NOMO-1 treated with DMSO at 0.1 percent for 48 hours (cell line): ENCODE data around the gene FOXJ3.
A peak's percentile ranks its signal among the peaks of the same experiment; 100 is the strongest.

ENCODE experiments used
- DNase-seq: peaks from one replicate; lab custom pipeline; 2025; ENCODE audit not compliant: unreplicated experiment; lab: John Stamatoyannopoulos, UW

FOXJ3 gene

DNA sequence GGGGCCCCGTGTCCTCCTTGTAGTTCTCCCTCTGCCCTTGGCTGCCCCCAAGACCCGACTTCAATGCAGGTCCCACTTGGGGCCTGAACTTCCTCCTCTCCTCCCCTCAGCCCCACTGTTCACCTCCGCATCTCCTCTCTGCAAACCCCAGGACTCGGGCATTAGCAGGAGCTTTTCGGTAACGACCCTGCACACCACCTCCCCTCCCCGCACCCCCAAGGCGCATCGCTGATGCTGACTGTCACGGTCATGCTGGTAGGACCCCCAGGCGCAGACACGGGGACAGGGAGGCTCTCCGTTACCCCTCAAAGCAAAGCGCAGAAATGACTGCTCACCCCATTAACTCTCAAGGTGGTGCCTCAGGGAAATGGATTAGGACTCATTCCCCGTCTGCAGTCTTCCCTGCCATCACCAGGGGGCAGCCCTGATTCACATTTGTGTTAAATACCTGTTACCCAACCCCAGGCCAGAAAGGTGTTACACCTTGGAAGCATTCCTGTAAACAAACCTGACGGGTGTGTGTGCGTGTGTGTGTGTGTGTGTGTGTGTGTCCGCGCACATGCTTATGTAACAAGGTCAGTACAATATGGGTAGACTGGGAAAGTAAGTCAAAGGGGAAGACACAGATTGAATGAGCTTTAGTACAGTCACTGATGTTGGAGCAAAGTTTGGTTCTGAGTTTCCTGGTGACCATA is 188.3 kb downstream of the FOXJ3 start:
- peak; percentile 36 for DNase-seq

DNA sequence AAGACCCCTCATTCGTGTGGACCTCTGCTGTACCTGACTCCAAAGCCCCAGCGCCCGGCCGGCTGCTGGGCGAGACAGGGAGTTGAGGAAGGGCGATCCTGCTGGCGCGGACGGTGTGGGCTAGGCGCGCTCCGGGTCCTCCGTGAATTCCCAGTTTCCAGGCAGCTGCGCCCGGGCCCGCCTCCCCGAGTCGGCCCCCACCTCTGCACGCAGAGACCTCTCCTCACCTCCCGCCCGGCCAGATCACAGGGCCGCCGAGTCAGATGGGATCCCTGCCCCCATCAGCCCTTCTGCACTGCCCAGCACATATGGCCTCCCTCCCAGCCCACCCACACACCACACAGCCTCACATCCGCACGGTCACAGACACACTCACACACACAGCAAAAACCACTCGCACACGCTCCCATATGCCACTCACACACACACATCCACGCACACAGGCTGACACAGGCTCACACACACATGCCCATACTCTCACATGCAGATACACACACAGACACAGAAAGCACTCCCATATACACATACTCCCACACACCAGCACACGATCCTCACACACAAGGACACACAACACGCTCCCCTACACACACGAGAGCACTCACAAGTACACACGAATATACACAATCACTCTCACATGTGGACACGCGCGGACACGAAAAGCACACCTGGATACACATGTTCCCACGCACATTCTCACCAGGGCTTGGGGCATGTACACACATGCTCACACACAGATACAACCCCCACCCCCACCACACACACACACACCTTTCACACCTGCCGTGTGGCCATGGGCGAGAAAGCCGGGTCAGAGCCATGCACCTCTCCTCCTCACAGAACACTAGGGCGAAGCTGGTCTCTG is 189.0 kb downstream of the FOXJ3 start:
- no peak for DNase-seq

DNA sequence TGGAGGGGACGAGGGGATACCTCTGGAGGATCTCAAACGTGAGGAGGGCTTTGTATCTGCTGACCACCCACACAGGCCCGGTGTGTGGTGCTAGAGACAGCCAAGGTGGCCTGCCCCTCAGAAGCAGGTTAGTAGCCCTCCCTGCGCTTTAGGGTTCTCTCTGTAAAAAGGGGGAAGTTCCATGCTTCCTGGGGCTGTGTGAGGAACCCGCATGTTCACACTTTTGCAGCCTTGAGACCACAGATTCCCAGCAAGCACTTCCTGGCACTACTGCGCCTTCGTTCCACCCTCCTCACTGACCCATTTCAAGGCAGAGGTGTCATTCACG is 189.7 kb downstream of the FOXJ3 start:
- no peak for DNase-seq

DNA sequence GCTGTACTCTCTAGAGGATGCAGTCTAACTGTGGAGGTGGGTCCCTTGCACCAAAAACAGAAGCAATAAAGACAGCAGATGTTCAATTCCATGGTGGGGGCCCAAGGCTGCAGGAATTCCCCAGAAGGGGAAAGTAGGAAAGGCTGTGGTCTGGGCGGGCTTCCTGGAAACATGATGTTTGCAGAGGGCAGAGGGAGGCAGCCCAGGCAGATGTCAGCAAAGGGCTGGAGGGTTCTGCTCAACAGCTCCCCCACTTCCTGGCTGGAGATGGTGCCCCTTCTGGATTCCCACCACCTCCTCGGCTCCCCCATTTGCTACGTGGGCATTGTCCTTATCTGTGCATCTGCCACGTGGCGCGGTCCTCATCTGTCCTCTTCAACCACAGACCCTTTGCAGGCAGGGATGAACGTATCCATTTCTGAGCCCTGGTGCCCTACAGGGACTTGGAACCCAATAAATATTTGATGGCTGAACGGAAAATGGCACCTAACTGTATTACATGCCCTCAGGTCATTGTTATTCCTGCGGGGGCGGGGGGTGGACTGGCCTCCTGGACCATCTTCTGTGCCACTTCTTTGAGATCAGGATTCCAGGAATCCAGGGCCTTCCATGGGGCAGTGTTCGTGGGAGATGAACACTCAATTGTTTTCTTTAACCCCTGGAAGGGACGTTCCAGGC is 190.2 kb downstream of the FOXJ3 start:
- DNase-seq, result no peak

DNA sequence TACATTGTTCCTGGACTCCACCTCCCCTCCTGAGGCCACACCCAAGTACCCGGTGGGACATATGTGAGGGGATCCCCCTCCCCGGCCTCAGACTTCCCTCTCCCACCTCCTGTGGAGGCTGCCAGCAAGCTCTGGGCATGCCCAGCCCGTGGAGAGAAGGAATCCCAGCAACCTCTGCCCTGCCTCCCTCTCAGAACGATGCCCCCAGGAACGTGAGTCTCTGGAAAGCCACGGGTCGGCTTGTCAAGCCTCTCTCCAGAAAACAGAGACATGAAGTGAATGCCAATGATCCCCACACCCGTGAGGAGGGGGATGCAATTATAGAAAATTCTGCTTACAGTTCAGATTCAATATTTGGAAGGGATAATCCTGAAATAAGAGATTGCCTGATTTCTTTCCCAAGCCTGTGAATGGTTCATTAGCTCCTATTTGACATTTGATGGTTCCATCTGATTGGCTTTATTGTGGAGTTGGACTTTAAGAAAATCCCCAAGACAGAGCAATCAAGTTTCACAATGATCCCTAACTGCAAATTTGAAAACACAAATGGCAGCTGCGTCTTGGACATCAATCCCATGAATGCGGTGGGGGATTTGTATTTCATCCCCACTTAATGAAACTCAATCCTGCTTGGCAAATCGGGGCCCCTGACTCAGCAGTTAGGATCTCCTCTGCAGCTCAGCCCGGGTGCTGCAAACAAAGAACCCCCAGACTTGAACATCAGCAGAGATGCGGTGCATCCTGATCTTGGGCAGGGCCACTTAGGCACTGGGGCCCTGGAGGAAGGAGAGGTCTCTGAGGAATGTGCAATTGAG is 190.9 kb downstream of the FOXJ3 start:
- no peak for DNase-seq

DNA sequence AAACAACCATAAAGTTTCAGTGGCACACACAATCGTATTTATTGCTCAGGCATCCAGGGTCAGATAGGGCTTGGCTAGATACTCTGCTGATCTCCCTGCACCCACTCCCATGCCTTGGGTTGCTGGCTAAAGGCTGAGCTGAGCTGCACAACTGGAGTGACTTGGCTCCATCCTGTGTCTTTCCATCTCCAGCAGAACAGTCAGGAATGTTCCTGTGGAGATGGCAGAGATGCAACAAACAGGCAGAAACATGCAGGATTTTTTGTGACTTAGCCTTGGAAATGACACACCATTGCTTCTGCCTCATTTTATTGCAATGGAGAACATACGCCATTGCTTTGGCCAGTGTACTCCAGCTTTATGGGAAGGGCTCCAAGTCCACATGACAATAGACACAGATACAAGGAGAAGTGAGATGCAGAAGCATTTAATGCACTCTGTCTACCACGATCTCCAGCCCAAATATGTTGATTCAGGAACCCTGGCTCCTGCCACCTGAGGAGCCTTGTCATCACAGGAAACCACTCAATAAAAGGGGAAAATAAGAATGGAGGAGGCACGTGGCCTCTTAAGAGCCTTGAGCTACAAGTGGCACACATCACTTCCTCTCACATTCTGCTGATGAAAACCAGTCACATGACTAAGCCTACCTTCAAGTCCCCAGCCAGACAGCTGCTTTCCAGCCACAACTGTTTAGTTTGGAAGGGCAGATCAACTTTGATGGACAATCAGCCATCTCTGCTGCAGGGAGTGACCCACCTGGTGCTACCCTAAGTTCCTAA is 191.9 kb downstream of the FOXJ3 start:
- peak; percentile 8 for DNase-seq

DNA sequence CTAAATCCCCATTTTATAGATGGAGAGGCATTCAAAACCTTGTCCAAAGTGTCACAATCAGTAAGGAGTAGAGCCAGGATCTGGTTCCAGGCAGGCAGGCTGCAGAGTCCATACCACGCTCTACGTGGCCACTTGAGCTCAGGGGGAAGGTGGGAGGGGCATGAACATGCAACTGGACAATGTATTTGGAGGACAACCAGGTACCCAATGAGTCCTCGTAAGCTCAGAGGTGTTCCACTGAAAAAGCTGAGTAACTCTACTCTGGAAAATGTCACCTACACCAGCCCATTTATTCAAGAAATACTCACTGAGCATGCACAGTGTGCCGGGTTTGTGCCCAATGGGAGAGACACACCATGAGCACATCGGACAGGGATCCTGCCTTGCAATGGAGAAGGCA is 193.1 kb downstream of the FOXJ3 start:
- DNase-seq, result no peak

DNA sequence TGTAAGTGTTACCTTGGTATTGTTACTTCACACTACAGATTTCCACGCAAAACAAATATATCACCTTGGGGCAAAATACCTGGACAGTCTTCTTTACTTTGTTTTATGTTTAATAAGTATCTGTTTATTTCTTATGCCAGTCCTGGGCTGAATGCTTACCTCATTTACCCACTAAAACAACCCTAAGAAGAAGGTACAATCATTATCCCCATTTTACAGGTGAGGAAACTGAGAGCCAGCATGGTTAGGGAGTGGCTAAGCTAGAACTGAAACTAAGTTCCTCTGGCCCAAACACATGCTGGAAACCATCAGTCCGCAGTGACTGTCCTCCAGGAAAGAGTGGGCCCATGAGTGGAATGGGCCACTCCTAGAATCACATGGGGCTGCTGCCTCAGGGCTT is 194.8 kb downstream of the FOXJ3 start:
- no peak for DNase-seq

DNA sequence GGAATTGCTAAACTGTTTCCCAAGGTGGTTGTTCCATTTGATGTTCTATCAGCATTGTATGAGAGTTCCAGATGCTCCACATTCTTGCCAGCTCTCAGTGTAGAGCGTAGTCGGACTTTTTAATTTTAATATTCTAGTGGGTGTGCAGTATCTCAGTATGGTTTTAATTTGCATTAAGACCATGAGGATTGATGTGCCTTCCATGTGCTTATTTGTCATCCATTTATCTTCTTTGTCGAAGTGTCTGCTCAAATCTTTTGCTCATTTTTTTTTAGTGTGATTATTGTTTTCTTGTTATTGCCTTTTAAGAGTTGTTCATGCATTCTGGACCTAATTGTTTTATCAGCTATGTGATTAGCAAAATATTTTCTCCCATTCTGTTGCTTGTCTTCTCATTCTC is 195.6 kb downstream of the FOXJ3 start:
- no peak for DNase-seq

DNA sequence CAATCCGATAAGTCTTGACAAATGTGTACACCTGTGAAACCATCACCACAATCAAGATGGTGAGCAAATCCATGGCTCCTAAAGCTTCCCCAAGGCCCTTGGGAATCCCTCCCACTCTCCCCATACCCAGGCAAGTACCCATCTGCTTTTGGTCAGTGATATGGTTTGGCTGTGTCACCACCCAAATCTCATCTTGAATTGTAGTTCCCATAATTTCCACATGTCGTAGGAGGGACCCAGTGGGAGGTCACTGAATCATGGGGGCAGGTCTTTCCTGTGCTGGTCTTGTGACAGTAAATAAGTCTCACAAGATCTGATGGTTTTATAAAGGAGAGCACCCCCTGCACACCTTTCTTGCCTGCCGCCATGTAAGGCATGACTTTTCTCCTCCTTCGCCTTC is 196.4 kb downstream of the FOXJ3 start:
- DNase-seq, result no peak

DNA sequence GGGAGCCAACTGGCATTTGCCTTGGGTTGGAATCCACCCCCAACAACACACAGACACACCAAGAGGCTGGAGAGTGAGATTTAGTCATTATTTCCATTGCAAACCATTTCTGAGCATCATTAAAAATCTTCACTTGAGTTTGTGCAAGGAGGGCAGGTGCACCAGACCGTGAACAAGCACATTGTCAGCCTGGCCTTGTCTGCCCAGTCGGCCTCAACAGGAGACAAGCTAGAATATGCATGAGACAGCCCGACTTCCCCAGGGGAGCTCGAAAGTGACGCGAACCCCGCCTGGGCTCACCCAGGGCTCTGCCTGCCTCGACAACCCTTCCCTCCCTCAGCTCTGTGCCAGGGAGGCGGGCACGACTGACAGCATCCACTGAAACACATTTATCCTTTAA is 197.3 kb downstream of the FOXJ3 start:
- no peak for DNase-seq

DNA sequence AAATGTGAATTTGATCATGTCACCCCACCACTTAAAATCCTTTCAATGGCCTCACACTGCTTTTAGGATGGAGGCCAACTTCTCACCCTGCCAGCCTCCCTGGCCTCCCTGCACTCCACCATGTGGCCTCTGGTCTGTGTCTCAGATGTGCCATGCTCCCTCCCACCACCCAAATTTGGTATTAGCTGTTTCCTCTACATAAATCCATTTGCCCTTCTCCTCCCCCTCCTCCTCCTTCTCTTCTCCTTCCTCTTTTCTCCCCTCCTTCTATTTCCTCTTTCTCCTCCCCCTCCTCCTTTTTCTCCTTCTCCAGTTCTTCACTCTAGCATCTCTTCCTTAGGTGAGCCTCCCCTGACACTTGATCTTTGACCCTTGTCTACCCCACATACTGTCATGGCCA is 198.6 kb downstream of the FOXJ3 start:
- DNase-seq, result peak; percentile 52

DNA sequence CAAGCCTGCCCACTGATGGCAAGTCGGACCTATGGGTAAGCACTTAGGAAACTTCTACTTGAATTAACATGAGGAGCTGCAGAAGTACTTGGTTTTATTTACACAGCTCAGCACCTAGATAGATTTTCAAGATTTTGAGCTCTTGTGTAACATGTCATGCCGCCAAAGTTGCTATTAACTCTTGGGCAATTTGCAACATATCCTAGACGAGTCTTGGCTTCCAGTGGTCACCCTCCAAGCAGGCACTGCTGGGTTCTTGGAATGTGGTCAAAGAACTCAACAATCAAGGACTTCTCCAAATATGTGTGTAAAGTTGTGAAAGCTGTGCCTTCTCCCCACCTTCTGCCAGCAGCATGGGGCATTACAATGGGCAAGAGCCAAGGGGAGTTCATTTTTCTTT is 199.6 kb downstream of the FOXJ3 start:
- peak; percentile 27 for DNase-seq

DNA sequence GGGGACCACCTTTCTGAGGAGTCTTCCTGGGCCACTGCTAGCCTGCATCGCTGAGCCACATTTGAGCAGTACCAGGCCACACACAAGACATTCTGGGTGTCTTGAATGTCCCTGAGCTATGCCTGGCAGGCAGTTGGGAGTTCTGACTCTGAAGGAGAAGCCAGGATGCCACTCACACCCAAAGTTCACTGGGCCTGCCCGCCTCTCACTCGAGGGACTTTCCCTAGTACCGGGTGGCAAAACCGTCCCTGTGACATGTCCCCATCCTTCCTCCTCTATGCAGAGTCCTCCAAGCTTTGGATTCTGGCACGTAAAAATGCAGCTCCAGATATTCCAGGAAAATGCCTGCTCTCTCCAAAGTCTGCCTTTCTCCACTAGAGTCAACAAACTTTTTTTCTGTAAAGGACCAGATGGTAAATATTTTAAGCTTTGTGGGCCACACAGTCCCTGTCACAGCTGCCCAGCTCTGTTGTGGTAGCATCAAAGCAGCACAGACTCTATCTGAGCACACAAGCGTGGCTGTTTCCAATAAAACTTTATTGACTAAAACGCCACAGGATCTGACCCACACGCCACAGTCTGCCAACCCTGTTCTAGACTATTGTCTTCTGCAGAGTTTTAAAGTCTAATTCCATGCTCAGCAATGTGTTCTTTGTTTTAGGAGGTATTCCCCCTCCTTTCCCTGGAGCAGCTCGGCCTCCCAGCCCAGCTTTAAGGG is 201.1 kb downstream of the FOXJ3 start:
- DNase-seq, result no peak

DNA sequence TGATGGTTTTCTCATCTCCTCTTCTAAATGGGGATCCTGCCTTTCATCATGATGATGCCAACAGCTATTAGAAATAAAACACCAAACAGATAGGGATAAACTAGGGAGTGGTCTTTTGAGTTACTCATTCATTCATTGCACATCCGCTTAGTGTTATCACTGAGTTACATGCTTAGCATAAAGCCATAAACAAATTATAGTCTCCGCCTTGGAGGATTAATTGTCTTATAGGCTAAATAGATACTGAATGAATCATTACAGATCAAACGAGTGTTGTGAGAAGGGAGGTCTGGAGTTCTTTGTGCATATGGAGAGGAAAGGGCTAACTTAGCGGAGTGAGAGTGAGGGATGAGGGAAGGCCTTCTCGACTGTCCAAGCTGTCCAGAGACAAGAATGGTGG is 201.6 kb downstream of the FOXJ3 start:
- no peak for DNase-seq

DNA sequence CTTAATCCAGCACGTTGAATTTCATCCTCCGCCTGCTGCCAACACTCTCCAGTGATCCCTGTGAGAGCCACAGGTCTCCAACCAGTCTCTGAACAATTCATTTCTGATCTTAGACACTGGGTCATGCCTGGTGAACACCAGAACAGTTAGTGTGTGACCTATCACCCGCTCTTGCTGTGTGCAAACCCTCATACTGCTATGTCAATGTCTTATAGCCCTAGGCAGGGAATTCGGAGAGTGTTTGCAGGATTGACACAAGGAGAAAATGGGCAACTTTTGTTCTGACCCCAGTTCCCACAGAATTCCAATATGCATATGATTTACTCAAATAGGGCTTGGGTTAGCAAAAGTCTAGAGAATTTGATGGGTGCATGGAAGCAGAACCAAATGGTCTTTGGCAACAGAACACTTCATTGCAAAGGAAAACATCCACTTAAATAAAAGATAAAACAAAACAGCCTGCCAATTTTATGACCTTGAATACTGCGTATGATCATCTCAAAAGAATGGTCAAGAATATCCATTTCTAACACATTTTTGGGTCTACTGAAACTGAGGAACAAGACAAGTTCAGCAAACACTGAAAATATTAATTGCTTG is 204.9 kb downstream of the FOXJ3 start:
- no peak for DNase-seq

DNA sequence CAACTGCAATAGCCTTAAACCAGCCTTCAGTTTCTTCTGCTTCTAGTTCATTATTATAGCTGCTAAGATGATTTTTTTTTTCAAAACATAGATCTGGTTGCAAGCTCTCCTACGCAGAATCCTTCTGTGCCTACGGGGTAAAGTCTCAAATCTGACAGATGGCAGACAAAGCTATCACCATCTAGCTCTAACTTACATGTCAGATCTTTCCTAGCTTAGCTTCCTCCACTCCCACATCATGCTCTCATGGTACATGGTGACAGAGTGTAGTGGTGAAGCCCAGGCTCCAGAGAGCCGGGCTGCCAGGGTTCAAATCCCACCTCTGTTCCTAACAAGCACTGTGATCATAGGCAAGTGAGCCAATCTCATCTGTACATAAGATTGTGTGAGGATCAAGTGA is 206.1 kb downstream of the FOXJ3 start:
- no peak for DNase-seq

DNA sequence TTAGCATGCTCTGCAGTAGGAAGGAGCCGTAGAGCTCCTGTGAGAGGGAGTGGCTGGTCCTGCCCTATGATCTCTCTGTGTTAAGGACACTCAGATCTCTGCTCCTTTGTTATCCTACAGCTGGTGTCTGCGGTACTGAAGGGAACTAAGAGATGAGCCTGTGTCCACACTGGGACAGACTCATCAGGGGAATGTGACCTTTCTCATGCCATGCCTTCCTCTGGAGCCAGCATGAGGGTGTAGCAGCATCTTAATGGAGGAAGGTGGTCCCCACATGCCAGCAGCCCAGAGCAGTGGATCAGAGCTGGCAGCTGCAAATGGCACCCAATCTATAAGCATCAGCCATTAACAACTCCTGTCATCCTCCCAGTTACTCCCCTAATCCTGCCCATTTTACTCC is 206.5 kb downstream of the FOXJ3 start:
- DNase-seq, result no peak

DNA sequence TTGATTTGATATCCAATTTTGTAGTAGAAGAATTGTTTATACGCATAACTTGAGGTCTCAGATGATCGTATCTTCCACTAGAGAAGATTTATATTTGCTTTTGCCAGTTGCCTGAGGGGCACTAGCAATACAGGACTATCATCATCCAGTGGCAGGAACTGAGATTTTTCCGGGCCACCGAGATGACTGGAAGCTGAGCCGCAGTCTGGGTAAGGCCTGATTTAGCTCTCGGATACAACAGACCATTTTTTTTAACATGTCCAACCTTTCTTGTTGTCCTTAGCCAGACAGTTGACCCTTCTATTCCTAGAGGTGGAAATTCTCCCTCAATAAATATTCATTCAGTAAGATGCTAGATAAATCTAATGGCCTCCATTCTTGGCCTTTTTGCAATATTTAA is 207.3 kb downstream of the FOXJ3 start:
- DNase-seq, result no peak
